GM23338 (cell line): ENCODE results near the gene MROH2A.
A peak's percentile ranks its signal among the peaks of the same experiment; 100 is the strongest.

Experiments used
- CREB1 ChIP-seq: fragments of 250-450 bp; sonication (Bioruptor Pico); IDR thresholded peaks from 2 replicates; pipeline ENCODE4 v1.5.0; 2020; ENCODE audit warnings: low read depth, mild to moderate bottlenecking, moderate library complexity
- CTCF ChIP-seq, 2 experiments: fragments of 200-600 bp in 1 of 2; sonication (generic) in 1 of 2; conservative IDR thresholded peaks; 2 replicates each; pipeline versions ENCODE4 v1.5.1 to v1.6.1; 2016 to 2017; ENCODE audit warnings: antibody characterized with exemption in 2 of 2, low read depth in 2 of 2, mild to moderate bottlenecking in 2 of 2, moderate library complexity in 1 of 2
- ETS1 ChIP-seq: IDR thresholded peaks from 2 replicates; pipeline ENCODE4 v1.6.1; 2016; ENCODE audit warnings: antibody characterized with exemption
- EZH2 ChIP-seq: fragments of 200-600 bp; sonication (generic); IDR thresholded peaks from one replicate; pipeline ENCODE4 v1.8.0; 2017; ENCODE audit warnings: antibody characterized with exemption, mild to moderate bottlenecking, low read depth; ENCODE audit not compliant: unreplicated experiment
- EZH2phosphoT487 ChIP-seq: fragments of 200-600 bp; sonication (generic); IDR thresholded peaks from one replicate; pipeline ENCODE4 v1.8.1; 2018; ENCODE audit warnings: antibody characterized with exemption; ENCODE audit not compliant: unreplicated experiment
- JUNB ChIP-seq: IDR thresholded peaks from one replicate; pipeline ENCODE4 v1.6.1; 2016; ENCODE audit warnings: antibody characterized with exemption; ENCODE audit not compliant: unreplicated experiment
- POLR2AphosphoS5 ChIP-seq: IDR thresholded peaks from 2 replicates; pipeline ENCODE4 v1.6.1; 2016; ENCODE audit warnings: antibody characterized with exemption, low read depth
- REST ChIP-seq: IDR thresholded peaks from one replicate; pipeline ENCODE4 v1.6.1; 2018; ENCODE audit warnings: antibody characterized with exemption; ENCODE audit not compliant: unreplicated experiment
- ZNF462 ChIP-seq: fragments of 250-450 bp; sonication (Bioruptor Pico); IDR thresholded peaks from 2 replicates; pipeline ENCODE4 v1.5.0; 2020; ENCODE audit warnings: mild to moderate bottlenecking, moderate library complexity

- TF ChIP-seq CTCF (conservative IDR thresholded peaks at IDR 0.05; ENCODE audit: low read depth in 2 of 2) (peak; percentile 79 to 99), EZH2 (no peak), JUNB (no peak), POLR2AphosphoS5 (no peak), REST (no peak), CREB1 (CRISPR knock-in tag) (no peak), EZH2phosphoT487 (no peak), ZNF462 (CRISPR knock-in tag) (no peak), ETS1 (no peak)
These were observed 79.5 kb downstream of the MROH2A start for GRCh38 chr2:233857511-233858141.
